ENCODE results near the gene WDR76. TPM values are rescaled to one million over a fixed set of nuclear protein-coding genes. Genes with fewer than 3 reads are reported as not detected.

WDR76 gene
- total and polyA plus RNA-seq, 7 donors = 1.2 to 11.6 (median 8.9) TPM

GRCh38 chr15:43895586-43895985 is 68.8 kb downstream of the WDR76 start:
- intact Hi-C loops (cut with DNase I) = no loop called here
- Histone ChIP-seq H3K4me1 (peaks cover 0 to 15% (median 12%) of the 10 kb centered on the region in 4 donors), H3K27me3 (no peaks in the 10 kb centered on the region), H3K4me3 (no peak overlapping the region), H3K9me3 (no peaks in the 10 kb centered on the region), H3K27ac (no peak overlapping the region), H3K36me3 (no peaks in the 10 kb centered on the region)
- WGBS, 2 donors = 75 to 78% methylated on average over 5 of the region's 5 CpGs
- no peak for DNase-seq
- TF ChIP-seq EP300 (IDR thresholded peaks at IDR 0.05) (no peak), POLR2AphosphoS5 (IDR thresholded peaks at IDR 0.05) (no peak), POLR2A (IDR thresholded peaks at IDR 0.05) (no peak), CTCF (IDR thresholded peaks at IDR 0.05) (no peak)

GRCh38 chr15:43896543-43896942 is 69.7 kb downstream of the WDR76 start:
- H3K36me3 ChIP-seq = no peaks in the 10 kb centered on the region
- no peaks in the 10 kb centered on the region for H3K27me3 ChIP-seq
- 96 to 99% methylated on average over 1 of the region's 1 CpG for WGBS, 2 donors
- TF ChIP-seq CTCF (IDR thresholded peaks at IDR 0.05) (no peak), POLR2AphosphoS5 (IDR thresholded peaks at IDR 0.05) (no peak), EP300 (IDR thresholded peaks at IDR 0.05) (no peak), POLR2A (IDR thresholded peaks at IDR 0.05) (no peak)
- H3K27ac ChIP-seq = no peak overlapping the region
- intact Hi-C loops (cut with DNase I) = no loop called here
- H3K4me3 ChIP-seq = no peak overlapping the region
- no peaks in the 10 kb centered on the region for H3K9me3 ChIP-seq
- peaks cover 0 to 15% (median 12%) of the 10 kb centered on the region in 4 donors for H3K4me1 ChIP-seq
- DNase-seq = no peak

GRCh38 chr15:43898891-43899290 is 72.1 kb downstream of the WDR76 start:
- Histone ChIP-seq H3K36me3 (no peaks in the 10 kb centered on the region), H3K4me1 (peaks cover 0 to 7% (median 6%) of the 10 kb centered on the region in 4 donors), H3K4me3 (no peak overlapping the region), H3K9me3 (no peaks in the 10 kb centered on the region), H3K27ac (no peak overlapping the region), H3K27me3 (no peaks in the 10 kb centered on the region)
- WGBS, 2 donors = 87 to 90% methylated on average over 2 of the region's 2 CpGs
- DNase-seq = no peak
- no peak for TF ChIP-seq CTCF (IDR thresholded peaks at IDR 0.05)
- TF ChIP-seq EP300 (IDR thresholded peaks at IDR 0.05) = no peak
- TF ChIP-seq POLR2A (IDR thresholded peaks at IDR 0.05) = no peak
- no peak for TF ChIP-seq POLR2AphosphoS5 (IDR thresholded peaks at IDR 0.05)
- intact Hi-C loops (cut with DNase I) = no loop called here

- H3K36me3 ChIP-seq = no peaks in the 10 kb centered on the region
- H3K27ac ChIP-seq = no peak overlapping the region
- 86 to 87% methylated on average over 5 of the region's 5 CpGs for WGBS, 2 donors
- intact Hi-C loops (cut with DNase I) = loop anchor here (5.0 kb wide), 1 partner anchor 317 kb away; no protein-coding TSS in a partner anchor
- no peak for DNase-seq
- TF ChIP-seq POLR2AphosphoS5 (IDR thresholded peaks at IDR 0.05) (no peak), CTCF (IDR thresholded peaks at IDR 0.05) (no peak), POLR2A (IDR thresholded peaks at IDR 0.05) (no peak), EP300 (IDR thresholded peaks at IDR 0.05) (no peak)
- peaks cover 0 to 6% (median 0%) of the 10 kb centered on the region in 4 donors for H3K4me1 ChIP-seq
- H3K27me3 ChIP-seq = no peaks in the 10 kb centered on the region
- H3K9me3 ChIP-seq = no peaks in the 10 kb centered on the region
- H3K4me3 ChIP-seq = no peak overlapping the region
Measured at GRCh38 chr15:43899928-43900327, 73.1 kb downstream of the WDR76 start.

- no peak for TF ChIP-seq CTCF (IDR thresholded peaks at IDR 0.05)
- no peak for TF ChIP-seq POLR2AphosphoS5 (IDR thresholded peaks at IDR 0.05)
- no peak for TF ChIP-seq EP300 (IDR thresholded peaks at IDR 0.05)
- no peak for TF ChIP-seq POLR2A (IDR thresholded peaks at IDR 0.05)
- no peak overlapping the region for H3K4me3 ChIP-seq
- H3K36me3 ChIP-seq = no peaks in the 10 kb centered on the region
- H3K4me1 ChIP-seq = peaks cover 0 to 6% (median 0%) of the 10 kb centered on the region in 4 donors
- intact Hi-C loops (cut with DNase I) = loop anchor here (5.0 kb wide), 1 partner anchor 316 kb away; no protein-coding TSS in a partner anchor
- no peak overlapping the region for H3K27ac ChIP-seq
- DNase-seq = no peak
- 98 to 100% methylated on average over 1 of the region's 1 CpG for WGBS, 2 donors
- no peaks in the 10 kb centered on the region for H3K27me3 ChIP-seq
- no peaks in the 10 kb centered on the region for H3K9me3 ChIP-seq
Measured at GRCh38 chr15:43900996-43901395, 74.2 kb downstream of the WDR76 start.

All from sigmoid colon (tissue), 7 donors.